ENCODE results near the gene CRIP3. TPM values are rescaled to one million over a fixed set of nuclear protein-coding genes. Genes with fewer than 3 reads are reported as not detected.
A peak's percentile ranks its signal among the peaks of the same experiment; 100 is the strongest.

The CRIP3 gene
- total and polyA plus RNA-seq, 2 of the 13 experiments (the other 11 are each of a cell fraction or from before 2014, with no cell fraction given): 6.3 to 9.3 TPM

DNA sequence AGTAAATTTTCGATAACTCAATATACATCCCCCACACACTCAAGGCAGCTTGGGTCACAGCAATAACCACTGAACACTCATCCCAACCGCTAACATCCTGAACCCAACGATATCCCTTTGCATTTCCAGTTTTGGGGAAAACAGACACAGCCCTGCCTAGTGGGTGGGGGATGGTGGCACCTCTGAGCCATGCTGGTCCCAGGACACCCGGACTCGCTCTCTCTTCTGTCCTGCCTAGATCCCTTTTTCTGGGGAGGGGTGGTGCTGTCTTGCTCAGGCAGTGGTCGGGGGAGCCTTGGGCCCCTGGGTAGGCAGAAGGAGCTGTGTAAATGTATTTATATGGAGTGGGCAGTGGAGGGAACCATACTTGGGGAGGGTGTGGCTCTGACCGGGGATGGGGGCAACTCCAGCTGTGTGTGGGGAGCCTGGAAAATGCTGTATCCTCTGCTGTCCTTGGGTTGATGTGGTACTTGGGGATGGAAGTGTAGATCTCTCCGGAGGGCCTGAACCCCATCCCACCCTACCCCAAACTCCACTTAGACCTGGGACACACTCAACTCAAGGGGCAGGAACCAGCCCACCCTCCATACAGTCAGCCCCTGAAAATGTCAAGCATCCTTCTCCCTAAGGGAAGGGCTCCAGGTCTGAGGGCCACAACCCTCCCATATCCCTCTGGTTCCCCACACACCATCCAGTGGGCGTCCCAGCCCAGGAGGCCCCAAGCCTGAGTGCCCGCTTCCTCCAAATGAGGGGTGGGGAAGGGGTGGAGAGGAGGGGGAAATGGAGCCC is 34.3 kb downstream of the CRIP3 start (continued):
- TF ChIP-seq, protein P1, sequence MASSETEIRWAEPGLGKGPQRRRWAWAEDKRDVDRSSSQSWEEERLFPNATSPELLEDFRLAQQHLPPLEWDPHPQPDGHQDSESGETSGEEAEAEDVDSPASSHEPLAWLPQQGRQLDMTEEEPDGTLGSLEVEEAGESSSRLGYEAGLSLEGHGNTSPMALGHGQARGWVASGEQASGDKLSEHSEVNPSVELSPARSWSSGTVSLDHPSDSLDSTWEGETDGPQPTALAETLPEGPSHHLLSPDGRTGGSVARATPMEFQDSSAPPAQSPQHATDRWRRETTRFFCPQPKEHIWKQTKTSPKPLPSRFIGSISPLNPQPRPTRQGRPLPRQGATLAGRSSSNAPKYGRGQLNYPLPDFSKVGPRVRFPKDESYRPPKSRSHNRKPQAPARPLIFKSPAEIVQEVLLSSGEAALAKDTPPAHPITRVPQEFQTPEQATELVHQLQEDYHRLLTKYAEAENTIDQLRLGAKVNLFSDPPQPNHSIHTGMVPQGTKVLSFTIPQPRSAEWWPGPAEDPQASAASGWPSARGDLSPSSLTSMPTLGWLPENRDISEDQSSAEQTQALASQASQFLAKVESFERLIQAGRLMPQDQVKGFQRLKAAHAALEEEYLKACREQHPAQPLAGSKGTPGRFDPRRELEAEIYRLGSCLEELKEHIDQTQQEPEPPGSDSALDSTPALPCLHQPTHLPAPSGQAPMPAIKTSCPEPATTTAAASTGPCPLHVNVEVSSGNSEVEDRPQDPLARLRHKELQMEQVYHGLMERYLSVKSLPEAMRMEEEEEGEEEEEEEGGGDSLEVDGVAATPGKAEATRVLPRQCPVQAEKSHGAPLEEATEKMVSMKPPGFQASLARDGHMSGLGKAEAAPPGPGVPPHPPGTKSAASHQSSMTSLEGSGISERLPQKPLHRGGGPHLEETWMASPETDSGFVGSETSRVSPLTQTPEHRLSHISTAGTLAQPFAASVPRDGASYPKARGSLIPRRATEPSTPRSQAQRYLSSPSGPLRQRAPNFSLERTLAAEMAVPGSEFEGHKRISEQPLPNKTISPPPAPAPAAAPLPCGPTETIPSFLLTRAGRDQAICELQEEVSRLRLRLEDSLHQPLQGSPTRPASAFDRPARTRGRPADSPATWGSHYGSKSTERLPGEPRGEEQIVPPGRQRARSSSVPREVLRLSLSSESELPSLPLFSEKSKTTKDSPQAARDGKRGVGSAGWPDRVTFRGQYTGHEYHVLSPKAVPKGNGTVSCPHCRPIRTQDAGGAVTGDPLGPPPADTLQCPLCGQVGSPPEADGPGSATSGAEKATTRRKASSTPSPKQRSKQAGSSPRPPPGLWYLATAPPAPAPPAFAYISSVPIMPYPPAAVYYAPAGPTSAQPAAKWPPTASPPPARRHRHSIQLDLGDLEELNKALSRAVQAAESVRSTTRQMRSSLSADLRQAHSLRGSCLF (CRISPR knock-in tag; IDR thresholded peaks at IDR 0.05; ENCODE audit: borderline replicate concordance): no peak
- TF ChIP-seq ZNF644 (CRISPR knock-in tag; IDR thresholded peaks at IDR 0.05; ENCODE audit: low read depth) (no peak), ZBTB8A (CRISPR knock-in tag; IDR thresholded peaks at IDR 0.05; ENCODE audit: borderline replicate concordance, low read depth) (peak; percentile 22; the same call in 1 of the 2 replicates), ZNF883 (CRISPR knock-in tag; IDR thresholded peaks at IDR 0.05; ENCODE audit: not compliant biosample characterization) (no peak), ETV6 (CRISPR knock-in tag; conservative IDR thresholded peaks at IDR 0.05) (no peak), EEA1 (CRISPR knock-in tag; IDR thresholded peaks at IDR 0.05; ENCODE audit: borderline replicate concordance) (no peak), CHD4 (IDR thresholded peaks at IDR 0.05; ENCODE audit: borderline replicate concordance, low read length) (no peak), ZNF556 (CRISPR knock-in tag; IDR thresholded peaks at IDR 0.05; ENCODE audit: borderline replicate concordance) (no peak; the same call in 1 of the 2 replicates)
- TF ChIP-seq, protein P2, sequence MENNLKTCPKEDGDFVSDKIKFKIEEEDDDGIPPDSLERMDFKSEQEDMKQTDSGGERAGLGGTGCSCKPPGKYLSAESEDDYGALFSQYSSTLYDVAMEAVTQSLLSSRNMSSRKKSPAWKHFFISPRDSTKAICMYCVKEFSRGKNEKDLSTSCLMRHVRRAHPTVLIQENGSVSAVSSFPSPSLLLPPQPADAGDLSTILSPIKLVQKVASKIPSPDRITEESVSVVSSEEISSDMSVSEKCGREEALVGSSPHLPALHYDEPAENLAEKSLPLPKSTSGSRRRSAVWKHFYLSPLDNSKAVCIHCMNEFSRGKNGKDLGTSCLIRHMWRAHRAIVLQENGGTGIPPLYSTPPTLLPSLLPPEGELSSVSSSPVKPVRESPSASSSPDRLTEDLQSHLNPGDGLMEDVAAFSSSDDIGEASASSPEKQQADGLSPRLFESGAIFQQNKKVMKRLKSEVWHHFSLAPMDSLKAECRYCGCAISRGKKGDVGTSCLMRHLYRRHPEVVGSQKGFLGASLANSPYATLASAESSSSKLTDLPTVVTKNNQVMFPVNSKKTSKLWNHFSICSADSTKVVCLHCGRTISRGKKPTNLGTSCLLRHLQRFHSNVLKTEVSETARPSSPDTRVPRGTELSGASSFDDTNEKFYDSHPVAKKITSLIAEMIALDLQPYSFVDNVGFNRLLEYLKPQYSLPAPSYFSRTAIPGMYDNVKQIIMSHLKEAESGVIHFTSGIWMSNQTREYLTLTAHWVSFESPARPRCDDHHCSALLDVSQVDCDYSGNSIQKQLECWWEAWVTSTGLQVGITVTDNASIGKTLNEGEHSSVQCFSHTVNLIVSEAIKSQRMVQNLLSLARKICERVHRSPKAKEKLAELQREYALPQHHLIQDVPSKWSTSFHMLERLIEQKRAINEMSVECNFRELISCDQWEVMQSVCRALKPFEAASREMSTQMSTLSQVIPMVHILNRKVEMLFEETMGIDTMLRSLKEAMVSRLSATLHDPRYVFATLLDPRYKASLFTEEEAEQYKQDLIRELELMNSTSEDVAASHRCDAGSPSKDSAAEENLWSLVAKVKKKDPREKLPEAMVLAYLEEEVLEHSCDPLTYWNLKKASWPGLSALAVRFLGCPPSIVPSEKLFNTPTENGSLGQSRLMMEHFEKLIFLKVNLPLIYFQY (CRISPR knock-in tag; IDR thresholded peaks at IDR 0.05; ENCODE audit: borderline replicate concordance): no peak
- TF ChIP-seq, protein P3, sequence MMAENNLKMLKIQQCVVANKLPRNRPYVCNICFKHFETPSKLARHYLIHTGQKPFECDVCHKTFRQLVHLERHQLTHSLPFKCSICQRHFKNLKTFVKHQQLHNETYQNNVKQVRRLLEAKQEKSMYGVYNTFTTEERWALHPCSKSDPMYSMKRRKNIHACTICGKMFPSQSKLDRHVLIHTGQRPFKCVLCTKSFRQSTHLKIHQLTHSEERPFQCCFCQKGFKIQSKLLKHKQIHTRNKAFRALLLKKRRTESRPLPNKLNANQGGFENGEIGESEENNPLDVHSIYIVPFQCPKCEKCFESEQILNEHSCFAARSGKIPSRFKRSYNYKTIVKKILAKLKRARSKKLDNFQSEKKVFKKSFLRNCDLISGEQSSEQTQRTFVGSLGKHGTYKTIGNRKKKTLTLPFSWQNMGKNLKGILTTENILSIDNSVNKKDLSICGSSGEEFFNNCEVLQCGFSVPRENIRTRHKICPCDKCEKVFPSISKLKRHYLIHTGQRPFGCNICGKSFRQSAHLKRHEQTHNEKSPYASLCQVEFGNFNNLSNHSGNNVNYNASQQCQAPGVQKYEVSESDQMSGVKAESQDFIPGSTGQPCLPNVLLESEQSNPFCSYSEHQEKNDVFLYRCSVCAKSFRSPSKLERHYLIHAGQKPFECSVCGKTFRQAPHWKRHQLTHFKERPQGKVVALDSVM (CRISPR knock-in tag; IDR thresholded peaks at IDR 0.05): no peak
- TF ChIP-seq, protein P4, sequence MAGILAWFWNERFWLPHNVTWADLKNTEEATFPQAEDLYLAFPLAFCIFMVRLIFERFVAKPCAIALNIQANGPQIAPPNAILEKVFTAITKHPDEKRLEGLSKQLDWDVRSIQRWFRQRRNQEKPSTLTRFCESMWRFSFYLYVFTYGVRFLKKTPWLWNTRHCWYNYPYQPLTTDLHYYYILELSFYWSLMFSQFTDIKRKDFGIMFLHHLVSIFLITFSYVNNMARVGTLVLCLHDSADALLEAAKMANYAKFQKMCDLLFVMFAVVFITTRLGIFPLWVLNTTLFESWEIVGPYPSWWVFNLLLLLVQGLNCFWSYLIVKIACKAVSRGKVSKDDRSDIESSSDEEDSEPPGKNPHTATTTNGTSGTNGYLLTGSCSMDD (CRISPR knock-in tag; IDR thresholded peaks at IDR 0.05): no peak
- TF ChIP-seq, protein P5, sequence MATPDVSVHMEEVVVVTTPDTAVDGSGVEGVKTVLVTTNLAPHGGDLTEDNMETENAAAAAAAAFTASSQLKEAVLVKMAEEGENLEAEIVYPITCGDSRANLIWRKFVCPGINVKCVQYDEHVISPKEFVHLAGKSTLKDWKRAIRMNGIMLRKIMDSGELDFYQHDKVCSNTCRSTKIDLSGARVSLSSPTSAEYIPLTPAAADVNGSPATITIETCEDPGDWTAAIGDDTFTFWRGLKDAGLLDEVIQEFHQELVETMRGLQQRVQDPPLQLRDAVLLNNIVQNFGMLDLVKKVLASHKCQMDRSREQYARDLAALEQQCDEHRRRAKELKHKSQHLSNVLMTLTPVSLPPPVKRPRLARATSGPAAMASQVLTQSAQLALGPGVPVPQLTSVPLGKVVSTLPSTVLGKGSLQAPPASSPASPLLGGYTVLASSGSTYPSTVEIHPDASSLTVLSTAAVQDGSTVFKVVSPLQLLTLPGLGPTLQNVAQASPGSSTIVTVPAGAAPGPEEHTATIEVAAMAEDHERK (CRISPR knock-in tag; IDR thresholded peaks at IDR 0.05; ENCODE audit: low read depth): no peak
